HG03520 (cell line): Measurements from ENCODE around the gene GTF2F2.
"Not testable (repeated sequence)": the region's sequence is repeated elsewhere in the genome, so short reads cannot be mapped to it uniquely, and the experiment has no call there.

ENCODE experiments used
- ATAC-seq: cut with Tn5 transposase; IDR thresholded peaks from one replicate; pipeline ENCODE4 v1.9.1; 2021; ENCODE audit warnings: mild to moderate bottlenecking, moderate library complexity; ENCODE audit not compliant: unreplicated experiment

The GTF2F2 gene

GRCh38 chr13:45178349-45179162, 58.2 kb downstream of the GTF2F2 start:
- no peak for ATAC-seq

GRCh38 chr13:45179428-45179827, 59.1 kb downstream of the GTF2F2 start:
- no peak for ATAC-seq

- no peak for ATAC-seq
Measured at GRCh38 chr13:45180303-45180702, 60.0 kb downstream of the GTF2F2 start.

GRCh38 chr13:45180713-45181601, 60.6 kb downstream of the GTF2F2 start:
- ATAC-seq: no peak

GRCh38 chr13:45184693-45185092, 64.4 kb downstream of the GTF2F2 start:
- no peak for ATAC-seq

GRCh38 chr13:45185286-45185685, 65.0 kb downstream of the GTF2F2 start:
- ATAC-seq: no peak

- not testable (repeated sequence) for ATAC-seq
Measured at GRCh38 chr13:45189077-45189476, 68.8 kb downstream of the GTF2F2 start.

- not testable (repeated sequence) for ATAC-seq
Measured at GRCh38 chr13:45189511-45189910, 69.2 kb downstream of the GTF2F2 start.

- ATAC-seq: no peak
Measured at GRCh38 chr13:45191874-45192273, 71.6 kb downstream of the GTF2F2 start.

GRCh38 chr13:45194081-45194939, 74.0 kb downstream of the GTF2F2 start:
- no peak for ATAC-seq

- ATAC-seq: no peak
Measured at GRCh38 chr13:45195421-45195820, 75.1 kb downstream of the GTF2F2 start.

GRCh38 chr13:45196096-45196495, 75.8 kb downstream of the GTF2F2 start:
- no peak for ATAC-seq

GRCh38 chr13:45196622-45197021, 76.3 kb downstream of the GTF2F2 start:
- ATAC-seq: no peak

- ATAC-seq: no peak
Measured at GRCh38 chr13:45198041-45198440, 77.7 kb downstream of the GTF2F2 start.

GRCh38 chr13:45198924-45199323, 78.6 kb downstream of the GTF2F2 start:
- ATAC-seq: no peak

- ATAC-seq: no peak
Measured at GRCh38 chr13:45199711-45200110, 79.4 kb downstream of the GTF2F2 start.

GRCh38 chr13:45200701-45201232, 80.5 kb downstream of the GTF2F2 start, which contains the start of gene KCTD4:
TSS of gene KCTD4 (minus strand) at chr13:45201045. CDS start at chr13:45194567, 6,478 bp downstream.
- no peak for ATAC-seq

GRCh38 chr13:45205124-45205523, 84.8 kb downstream of the GTF2F2 start:
- ATAC-seq: no peak

GRCh38 chr13:45206340-45206739, 86.0 kb downstream of the GTF2F2 start:
- no peak for ATAC-seq

- no peak for ATAC-seq
Measured at GRCh38 chr13:45207319-45207718, 87.0 kb downstream of the GTF2F2 start.

- no peak for ATAC-seq
Measured at GRCh38 chr13:45208132-45208531, 87.8 kb downstream of the GTF2F2 start.
